A673 (cell line): Measurements from ENCODE around the gene KCNK16.

ENCODE experiments used
- CTCF ChIP-seq: fragments of 300-800, 200-600 bp; sonication (generic); conservative IDR thresholded peaks from 2 replicates; pipeline ENCODE4 v1.5.1; 2017; ENCODE audit warnings: low read depth, mild to moderate bottlenecking, antibody characterized with exemption, low read length, moderate library complexity, mixed read lengths
- EZH2 ChIP-seq: fragments of 200-600 bp; sonication (generic); IDR thresholded peaks from 2 replicates; pipeline ENCODE4 v1.6.1; 2017; ENCODE audit warnings: borderline replicate concordance, low read depth, mild to moderate bottlenecking, mixed read lengths, antibody characterized with exemption, low read length; ENCODE audit not compliant: poor library complexity, severe bottlenecking

GRCh38 chr6:39300739-39301138 is 21.8 kb downstream of the KCNK16 start:
- no peak for TF ChIP-seq CTCF
- TF ChIP-seq EZH2 = no peak
